Epidermal melanocyte (primary cell): ENCODE data around the gene TBC1D22B.
"Not testable (repeated sequence)": the region's sequence is repeated elsewhere in the genome, so short reads cannot be mapped to it uniquely, and the experiment has no call there.

ENCODE experiments used
- DNase-seq: peaks from one replicate; pipeline ENCODE4 v3.0.0; 2011; ENCODE audit warnings: low spot score; ENCODE audit not compliant: insufficient read length

Gene TBC1D22B

DNA sequence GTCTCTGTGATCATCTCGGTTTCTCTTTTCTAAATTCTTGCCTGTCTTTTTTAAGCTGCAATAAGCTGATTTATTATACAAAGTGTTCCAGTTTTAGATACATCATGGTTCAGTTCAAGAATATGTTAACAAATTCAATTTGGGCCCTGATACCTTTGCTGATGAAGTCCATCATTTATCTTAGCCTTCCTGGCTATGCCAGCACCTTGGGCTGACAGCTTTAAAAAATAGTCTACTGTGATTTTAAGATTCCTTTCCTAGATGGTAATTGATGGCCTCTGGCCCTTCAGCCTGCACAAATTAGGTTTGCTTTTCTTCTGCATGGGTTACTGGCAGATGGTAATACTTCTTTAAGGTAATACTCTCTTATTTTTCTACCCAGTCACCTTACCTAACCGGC lies 7.4 kb downstream of the TBC1D22B start:
- DNase-seq = no peak

DNA sequence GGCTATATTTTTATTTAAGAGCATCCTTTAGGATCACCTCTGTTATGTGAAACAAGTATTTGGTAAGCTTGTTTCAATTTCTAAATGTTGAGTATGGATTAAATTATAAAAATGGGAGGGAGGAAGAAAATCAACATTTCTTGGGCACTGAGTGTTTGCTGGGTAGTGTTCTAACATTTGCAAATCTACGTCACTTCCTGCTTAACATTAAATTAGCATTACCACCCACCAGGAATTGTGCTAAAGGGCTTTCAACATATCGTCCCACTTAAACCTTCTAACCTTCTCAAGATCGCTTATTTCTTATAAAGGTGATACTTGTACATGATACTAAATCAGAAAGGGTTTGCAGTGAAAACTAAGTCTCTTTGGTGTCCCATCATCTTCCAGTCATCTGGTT lies 8.3 kb downstream of the TBC1D22B start:
- DNase-seq = no peak

DNA sequence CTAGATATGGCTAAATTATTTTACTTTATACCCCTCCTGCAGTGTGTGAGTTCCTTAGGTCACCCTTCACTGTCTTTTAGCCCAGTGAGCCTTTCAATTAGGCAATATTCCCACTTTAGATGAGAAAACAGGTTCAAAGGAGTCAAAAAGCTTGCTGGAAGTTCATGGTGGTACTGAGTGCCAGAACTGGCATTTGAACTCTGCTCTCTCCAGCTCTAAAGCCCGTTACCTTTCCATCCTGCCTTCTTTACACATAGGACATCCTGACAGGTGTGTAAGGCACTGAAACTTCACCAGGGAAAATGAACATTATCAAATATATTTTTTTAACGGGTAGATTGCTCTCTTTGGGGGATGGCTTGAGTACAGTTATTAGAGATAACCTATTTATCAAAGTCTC lies 11.5 kb downstream of the TBC1D22B start:
- DNase-seq = no peak

DNA sequence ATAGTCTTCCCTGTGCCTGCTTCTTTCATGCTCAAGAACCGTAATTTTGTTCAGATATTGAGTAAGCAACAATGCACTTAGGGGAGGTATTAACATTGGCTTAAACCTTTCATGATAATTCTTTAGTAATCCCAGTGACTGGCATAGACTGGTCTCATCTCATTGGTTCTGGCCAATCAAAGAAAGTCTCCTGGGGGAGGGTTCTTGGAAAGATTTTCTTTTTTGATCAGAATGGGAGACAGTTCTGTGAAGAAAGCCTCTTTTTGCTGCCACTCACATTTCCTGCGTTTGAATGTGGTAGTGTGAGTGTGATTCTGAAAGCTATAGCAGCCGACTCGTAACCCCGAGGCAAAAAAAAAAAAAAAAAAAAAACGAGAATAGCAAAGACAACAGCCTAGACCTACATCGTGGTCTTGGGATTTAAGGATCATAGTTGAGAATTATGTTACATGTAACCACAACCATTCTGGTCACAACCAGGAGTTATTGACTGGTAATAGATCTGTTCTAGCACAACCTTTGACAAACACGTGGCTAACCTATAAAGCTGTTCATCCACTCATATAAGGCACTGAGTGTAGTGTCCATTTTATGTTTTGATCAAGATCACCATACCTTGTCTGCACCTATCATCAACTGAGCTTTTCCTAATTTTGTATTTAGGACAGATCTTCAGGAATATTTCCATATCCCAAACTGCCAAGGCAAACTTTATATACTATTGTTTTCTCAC lies 15.4 kb downstream of the TBC1D22B start:
- DNase-seq = no peak

DNA sequence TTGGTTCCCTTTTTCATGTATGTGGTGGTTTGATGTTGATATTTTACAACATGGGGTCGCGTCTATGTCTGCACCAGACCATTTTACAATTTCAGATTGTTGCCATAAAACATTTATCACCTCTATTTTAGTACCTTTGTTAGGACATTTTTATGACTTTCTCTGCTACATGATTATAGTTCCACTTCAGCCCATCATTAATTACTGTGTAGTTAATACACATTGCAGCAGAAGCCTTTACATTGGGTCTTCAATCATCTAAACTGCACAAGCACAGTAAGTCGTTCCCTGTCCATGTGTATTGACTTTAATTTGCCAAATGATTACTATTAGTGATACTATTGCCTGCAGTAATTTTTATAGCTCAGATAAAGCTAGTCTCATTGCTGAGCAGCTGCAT lies 16.1 kb downstream of the TBC1D22B start:
- DNase-seq = no peak

DNA sequence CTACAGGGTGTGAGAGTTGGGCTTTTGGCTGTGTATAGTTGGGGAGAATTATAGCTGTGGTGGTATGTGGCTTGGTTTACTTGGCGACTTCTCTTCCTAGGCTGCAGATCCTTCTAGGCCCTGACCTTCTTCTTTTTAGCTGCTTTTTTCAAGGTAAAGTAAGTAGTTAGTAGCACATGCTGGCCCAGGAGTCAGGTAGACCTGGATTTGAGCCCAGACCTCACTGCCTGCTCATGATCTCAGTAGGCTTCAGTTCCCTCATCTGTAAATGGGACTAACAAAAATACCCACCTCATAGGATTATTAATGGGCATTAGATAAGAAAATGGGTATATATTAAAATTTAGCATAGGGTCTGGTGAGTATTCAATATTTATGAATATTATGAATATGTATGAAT lies 17.8 kb downstream of the TBC1D22B start:
- no peak for DNase-seq

DNA sequence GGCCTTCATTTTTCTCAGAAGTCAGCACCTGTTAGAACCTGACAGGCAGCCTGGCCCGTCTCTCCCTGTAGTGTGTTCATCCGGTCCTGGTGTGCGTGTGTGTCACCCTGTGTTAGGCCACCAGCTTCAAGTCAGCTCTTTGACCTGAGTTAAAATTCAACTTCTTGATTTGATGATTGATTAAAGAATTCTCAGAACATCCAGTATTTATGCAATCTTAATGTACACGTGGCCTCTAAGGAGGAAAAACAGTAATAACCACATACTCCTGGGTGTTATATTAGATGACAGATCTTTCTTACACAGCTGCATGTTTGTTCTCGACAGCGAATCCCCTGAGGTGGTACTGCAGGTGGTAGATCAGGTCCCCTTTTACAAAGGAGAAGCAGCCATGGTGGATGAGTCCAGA lies 19.4 kb downstream of the TBC1D22B start:
- no peak for DNase-seq

DNA sequence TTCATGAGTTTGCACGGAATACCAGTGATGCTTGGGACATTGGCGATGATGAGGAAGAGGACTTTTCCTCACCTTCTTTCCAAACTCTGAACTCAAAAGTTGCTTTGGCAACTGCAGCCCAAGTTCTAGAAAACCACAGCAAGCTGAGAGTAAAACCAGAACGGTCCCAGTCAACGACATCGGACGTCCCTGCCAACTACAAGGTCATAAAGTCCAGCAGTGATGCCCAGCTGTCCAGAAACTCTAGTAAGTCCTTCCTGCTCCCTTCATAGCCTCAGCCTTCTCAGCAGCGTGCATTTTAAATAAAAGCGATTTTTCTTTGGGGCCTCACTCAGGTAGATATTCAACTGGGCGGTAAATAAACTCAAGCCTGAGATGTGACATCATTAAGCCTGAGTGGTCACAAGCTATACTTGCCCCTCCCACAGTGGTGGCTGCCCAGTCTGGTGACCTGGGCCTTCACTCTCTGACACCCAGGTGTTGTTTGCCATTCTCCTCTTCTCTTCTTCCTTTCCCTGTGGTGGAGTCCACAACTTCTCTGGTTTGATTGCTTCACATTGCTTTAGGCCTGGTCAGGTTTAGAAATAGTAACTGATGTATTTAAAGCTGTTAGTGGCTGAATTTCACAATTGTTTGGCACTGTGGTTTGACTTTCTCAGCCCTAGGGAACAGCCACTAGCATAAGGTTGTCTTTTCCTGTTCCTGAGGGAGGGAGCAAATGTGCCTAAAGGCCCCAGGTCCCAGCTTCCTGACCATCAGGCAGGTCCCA lies 22.0 kb downstream of the TBC1D22B start:
- no peak for DNase-seq

DNA sequence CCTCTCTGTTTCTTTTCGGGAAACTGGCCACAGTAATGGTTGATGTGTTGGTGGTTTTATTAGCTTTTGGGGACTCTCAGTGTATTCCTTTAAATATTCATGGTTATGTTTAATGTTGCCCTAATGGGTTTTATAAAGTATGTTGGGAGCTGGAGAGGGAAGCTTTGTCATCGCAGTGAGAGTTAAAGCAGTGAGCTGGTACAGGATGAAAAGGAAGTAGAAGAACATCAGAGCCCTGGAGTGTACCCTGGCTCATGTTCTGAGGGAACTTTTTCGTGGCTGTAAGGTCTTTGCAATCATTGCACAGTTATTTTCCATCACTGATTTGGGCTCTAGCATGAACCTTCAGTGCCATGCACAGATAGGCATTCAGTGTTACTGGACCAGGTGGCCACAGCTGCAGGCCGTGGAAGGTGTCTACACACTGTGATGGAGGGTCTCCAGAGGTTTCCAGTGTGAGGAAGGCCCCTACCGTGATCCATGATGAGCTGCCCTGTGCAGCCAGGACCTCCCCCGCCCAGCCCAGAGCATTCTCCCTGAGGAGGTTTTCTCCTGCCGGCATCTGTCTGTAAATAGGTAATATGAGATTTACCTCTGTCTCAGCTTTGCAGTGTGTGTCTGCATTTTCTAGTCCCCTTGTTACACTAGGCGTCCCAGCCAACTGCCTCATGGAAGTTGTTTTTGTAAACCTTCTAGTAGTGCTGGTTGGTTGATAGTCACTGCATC lies 22.8 kb downstream of the TBC1D22B start:
- no peak for DNase-seq

DNA sequence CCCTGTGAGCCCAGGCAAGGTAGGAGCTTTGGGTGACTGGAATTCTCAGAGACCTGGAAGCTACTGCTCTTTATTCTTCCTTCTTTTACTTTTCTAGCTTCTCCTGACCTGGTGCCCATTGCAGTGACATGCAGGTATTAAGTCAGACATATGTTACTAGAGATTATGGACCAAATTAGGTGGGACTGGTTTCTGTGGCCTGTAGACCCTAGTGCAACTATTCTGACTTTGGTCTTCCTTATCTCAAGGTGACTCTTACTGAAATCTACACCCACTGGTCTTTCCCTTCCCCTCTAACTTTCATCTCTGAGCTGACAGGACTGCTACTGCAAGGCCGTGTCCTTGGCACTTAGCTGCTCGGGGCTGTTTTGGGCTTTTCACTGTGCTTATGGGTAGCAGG lies 24.8 kb downstream of the TBC1D22B start:
- no peak for DNase-seq

DNA sequence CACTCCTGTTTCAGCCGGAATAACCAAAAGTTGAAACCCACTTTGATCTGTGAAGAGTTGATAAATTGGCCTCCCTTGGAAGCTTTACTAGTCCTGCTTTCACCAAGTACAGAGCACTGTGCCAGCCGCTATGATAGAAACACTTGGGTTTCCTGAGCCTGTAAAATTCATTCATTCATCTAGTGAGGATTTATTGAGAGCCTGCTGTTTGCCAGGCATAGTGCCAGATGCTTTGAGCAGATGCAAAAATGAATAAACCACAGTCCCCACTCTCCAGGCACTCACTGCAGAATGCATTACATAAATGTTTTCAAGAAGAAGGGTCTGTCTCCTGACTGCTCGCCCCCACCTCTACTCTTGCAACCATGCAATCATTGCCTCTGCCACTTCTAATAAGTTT lies 25.7 kb downstream of the TBC1D22B start:
- no peak for DNase-seq

DNA sequence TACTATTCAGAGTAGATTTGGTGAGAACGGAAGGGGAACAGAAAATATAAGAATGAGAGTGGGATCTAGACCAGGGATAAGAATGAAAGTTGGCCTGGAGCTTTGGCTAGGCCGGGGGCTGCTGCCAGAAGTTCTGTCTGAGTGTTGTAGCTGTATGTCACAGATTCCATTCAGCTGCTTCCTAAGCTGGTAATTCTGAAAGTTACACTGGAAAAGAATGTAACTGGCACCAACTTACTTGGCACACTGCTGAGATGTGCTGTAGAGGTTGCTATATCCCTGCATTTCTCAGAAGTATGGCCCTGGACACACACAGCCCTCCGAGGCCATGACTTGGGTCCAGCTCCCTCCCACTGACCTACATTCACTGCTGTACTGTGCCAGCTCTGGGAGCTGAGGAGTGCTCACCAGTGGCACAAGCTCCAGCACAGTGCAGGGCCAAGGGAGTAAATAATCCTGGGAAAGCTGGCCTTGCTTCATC lies 26.1 kb downstream of the TBC1D22B start:
- no peak for DNase-seq

DNA sequence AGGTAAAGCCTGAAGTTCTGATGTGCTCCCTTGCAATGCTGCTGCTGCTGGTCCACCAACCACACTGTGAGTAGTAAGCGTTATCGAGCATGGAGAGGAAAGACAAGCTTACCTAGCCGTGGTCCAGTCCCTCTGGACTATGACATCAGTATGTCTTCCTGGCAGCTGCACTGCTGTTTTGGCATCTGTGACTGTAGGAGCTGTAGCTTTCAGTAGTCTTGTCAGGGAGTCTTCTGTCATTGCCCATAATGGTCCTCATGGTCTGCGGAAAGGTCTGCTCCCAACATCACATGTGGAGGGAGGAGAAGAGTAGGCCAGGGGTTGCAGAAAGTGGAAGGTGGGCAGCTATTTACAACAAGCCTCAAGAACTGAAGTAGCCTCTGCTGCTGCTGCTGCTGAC lies 27.2 kb downstream of the TBC1D22B start:
- DNase-seq = no peak

DNA sequence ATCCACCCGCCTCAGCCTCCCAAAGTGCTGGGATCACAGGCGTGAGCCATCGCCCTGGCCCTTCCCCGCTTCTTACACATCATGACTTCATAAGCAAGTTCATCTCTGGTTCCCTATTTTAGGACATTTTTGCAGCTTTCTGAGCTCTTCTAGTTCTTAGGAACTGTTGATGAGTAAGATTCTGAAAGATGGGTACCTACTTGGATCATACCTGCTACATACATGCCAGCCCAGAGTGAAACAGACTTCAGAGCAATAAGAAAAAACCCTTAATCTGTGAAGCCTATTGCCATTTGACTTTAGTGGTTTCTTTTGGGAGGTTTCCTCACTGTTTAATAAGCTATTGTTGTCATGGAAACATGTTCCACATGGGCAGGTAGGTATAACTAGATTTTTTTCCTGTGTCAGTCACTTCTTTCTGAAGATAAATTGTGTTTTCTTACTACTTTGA lies 28.3 kb downstream of the TBC1D22B start:
- no peak for DNase-seq

DNA sequence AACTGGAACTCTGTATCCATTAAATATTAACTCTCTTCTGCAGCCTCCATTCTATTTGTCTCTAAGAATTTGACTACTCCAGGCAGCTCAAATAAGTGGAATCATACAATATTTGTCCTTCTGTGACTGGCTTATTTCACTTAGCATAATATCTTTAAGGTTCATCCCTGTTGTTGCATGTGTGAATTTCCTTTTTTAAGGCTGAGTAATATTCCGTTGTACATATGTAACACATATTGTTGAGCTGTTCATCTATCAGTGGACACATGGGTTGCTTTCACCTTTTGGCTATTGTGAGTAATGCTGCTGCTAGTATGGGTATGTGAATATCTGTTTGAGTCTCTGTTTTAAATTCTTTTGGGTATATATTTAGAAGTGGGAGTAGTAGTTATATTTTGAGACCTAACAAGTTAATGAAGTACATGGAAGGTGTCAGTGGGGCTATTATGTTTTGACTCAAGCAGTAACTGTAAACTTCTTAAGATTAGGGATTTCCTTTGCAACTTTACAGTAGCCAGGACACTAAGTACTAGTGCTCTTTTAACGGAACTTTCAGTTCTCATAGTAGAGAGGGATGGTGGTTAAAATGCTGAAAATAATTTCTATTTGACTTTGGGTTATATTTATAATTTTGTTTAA lies 30.1 kb downstream of the TBC1D22B start:
- no peak for DNase-seq

DNA sequence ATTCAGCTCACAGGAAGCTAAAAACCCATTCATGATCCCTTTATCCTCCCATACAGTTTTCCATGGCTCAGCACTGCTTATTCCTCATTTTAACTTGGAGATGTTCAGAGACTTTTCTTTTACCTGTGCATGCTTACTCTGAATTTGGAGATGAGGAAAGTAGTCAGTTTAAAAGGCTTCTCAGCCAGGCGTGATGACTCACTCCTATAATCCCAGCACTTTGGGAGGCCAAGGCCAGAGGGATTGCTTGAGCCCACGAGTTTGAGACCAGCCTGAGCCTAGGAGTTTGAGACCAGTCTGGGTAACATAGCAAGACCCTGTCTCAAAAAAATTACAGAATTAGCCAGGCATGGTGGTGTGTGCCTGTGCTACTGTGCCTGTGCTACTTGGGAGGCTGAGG lies 30.7 kb downstream of the TBC1D22B start:
- no peak for DNase-seq

DNA sequence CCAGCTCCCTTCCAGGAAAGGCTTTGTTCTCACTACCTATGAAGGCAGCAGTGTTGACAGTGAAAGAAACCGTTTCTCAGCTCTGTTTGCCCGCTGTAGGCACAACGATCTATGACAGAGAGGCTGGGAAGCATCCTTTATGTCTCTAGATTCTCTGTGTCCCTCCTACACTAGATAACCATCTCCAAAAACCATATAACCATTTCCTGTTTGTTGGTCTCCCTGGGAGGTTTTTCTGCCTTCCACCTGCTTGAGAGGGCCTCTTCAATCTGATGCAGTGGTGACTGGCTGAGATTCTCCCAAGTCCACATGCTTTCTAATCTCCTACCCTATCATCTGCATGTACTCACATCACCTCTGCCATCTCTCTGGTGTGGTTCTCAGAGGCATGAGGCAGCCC lies 32.4 kb downstream of the TBC1D22B start:
- DNase-seq = no peak

DNA sequence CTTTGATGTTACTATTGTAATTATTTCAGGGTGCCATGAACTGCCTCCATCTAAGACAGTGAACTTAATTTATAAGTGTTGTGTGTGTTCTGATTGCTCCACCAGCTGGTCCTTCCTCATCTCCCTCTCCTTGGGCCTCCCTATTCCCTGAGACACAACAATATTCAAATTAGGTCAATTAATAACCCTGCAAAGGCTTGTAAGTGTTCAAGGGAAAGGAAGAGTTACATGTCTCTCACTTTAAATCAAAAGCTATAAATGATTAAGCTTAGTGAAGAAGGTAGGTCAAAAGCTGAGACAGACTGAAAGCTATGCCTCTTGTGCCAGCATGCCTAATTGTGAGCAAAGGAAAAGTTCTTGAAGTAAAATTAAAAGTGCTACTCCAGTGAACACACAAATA lies 35.9 kb downstream of the TBC1D22B start:
- DNase-seq = no peak

DNA sequence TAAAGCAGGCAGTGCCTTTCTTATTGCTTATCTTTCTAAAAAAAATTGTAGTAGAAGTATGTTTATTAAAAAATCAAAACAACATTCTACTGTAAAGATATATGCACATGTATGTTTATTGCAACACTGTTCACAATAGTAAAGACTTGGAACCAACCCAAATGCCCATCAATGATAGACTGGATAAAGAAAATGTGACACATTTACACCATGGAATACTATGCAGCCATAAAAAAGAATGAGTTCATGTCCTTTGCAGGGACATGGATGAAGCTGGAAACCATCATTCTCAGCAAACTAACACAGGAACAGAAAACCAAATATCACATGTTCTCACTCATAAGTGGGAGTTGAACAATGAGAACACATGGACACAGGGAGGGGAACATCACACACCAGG lies 40.1 kb downstream of the TBC1D22B start:
- not testable (repeated sequence) for DNase-seq

DNA sequence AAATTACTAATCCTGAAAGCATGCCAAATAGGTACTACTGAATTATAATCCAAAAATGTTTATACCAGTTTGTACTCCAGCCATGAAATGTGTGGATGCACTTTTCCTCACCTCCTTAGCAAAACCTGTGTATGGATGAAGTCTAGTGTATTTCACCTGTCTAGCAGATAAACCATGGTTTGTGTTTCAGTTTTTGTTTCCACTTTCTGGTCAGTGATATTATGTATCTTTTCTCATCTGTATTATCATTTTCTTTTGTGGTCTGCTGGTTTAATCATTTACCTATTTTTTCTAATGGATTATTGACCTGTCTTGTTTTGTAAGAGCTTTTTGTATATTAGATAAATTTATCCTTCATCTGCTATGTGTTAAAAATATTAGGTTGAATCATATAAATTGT lies 41.4 kb downstream of the TBC1D22B start:
- no peak for DNase-seq

DNA sequence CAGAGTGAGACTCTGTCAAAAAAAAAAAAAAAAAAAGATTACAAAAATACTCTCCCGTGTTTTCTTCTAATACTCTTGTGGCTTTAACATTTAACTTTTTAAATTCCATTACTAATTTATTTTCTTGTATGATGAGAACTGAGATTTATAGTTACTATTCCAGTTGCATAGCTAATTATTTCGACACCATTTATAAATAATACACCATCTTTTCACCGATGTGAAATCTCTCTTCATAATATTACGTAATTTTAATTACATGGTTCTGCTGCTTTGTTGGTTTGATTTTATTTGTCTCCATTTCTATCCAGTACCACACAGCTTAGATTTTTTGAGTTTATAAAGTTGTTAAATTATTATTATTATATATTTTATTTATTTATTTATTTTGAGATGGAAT lies 42.4 kb downstream of the TBC1D22B start:
- DNase-seq = no peak
